HEK293 (cell line): Measurements from ENCODE around the gene S100A3.

Experiments
- CTCF ChIA-PET: fragments of 350-600 bp; formaldehyde crosslinking; extraction: SDS; loops from one replicate; lab custom pipeline; 2021; ENCODE audit warnings: antibody characterized with exemption; lab: Yijun Ruan, JAX
- POLR2A ChIA-PET: fragments of 300-600 bp; formaldehyde crosslinking; extraction: SDS; loops from one replicate; lab custom pipeline; 2020; ENCODE audit warnings: antibody characterized with exemption, inconsistent platforms; lab: Yijun Ruan, JAX
- H3K27ac ChIP-seq: fragments of 200-500 bp; sonication (Bioruptor generic); 2 replicates; pipeline ENCODE4 v1.5.1; 2014; ENCODE audit warnings: low read depth, low read length, control low read depth, inconsistent platforms; ENCODE audit errors: extremely low read depth
- H3K36me3 ChIP-seq, 2 experiments: fragments of 200-500 bp in 1 of 2; sonication (Bioruptor generic) in 1 of 2; 1 replicate in 1 of 2; 2 replicates in 1 of 2; pipeline ENCODE4 v1.5.1; 2014 to 2017; ENCODE audit warnings: inconsistent platforms in 2 of 2, low read length in 2 of 2; ENCODE audit not compliant: control insufficient read depth in 2 of 2, insufficient read depth in 1 of 2
- H3K4me1 ChIP-seq: fragments of 200-500 bp; sonication (Bioruptor generic); 2 replicates; pipeline ENCODE4 v1.5.1; 2014; ENCODE audit warnings: mild to moderate bottlenecking, low read length, inconsistent platforms; ENCODE audit not compliant: control insufficient read depth, insufficient read depth
- H3K4me3 ChIP-seq: 2 replicates; pipeline ENCODE4 v1.5.1; 2011; ENCODE audit warnings: low read depth, mild to moderate bottlenecking, control low read depth, low read length, moderate library complexity
- H3K9me3 ChIP-seq: fragments of 200-500 bp; sonication (Bioruptor generic); 2 replicates; pipeline ENCODE4 v1.5.1; 2014; ENCODE audit warnings: low read depth, low read length, inconsistent platforms; ENCODE audit not compliant: control insufficient read depth, insufficient read depth
- ATF2 ChIP-seq: fragments of 450-650 bp; formaldehyde crosslinking; IDR thresholded peaks from 2 replicates; pipeline ENCODE4 v1.5.1; 2016; ENCODE audit warnings: missing biosample characterization, missing genetic modification characterization, low read depth
- BCL11B ChIP-seq: fragments of 450-650 bp; formaldehyde crosslinking; IDR thresholded peaks from 2 replicates; pipeline ENCODE4 v1.5.1; 2016; ENCODE audit warnings: low read depth, missing biosample characterization, missing genetic modification characterization
- EGR2 ChIP-seq: fragments of 450-650 bp; formaldehyde crosslinking; IDR thresholded peaks from 2 replicates; pipeline ENCODE4 v1.5.1; 2016; ENCODE audit warnings: low read depth, missing biosample characterization, missing genetic modification characterization
- FEZF1 ChIP-seq: fragments of 450-650 bp; formaldehyde crosslinking; IDR thresholded peaks from 2 replicates; pipeline ENCODE4 v1.5.1; 2016; ENCODE audit warnings: missing biosample characterization, missing genetic modification characterization
- HOXD13 ChIP-seq: sonication (generic); formaldehyde crosslinking; IDR thresholded peaks from 2 replicates; pipeline ENCODE4 v1.8.0; 2022; ENCODE audit warnings: missing genetic modification reagents, borderline replicate concordance
- KLF1 ChIP-seq: fragments of 450-650 bp; formaldehyde crosslinking; IDR thresholded peaks from 2 replicates; pipeline ENCODE4 v1.5.1; 2016; ENCODE audit warnings: missing biosample characterization, missing genetic modification characterization
- KLF7 ChIP-seq: fragments of 450-650 bp; formaldehyde crosslinking; IDR thresholded peaks from 2 replicates; pipeline ENCODE4 v1.5.1; 2016; ENCODE audit warnings: missing biosample characterization, missing genetic modification characterization, borderline replicate concordance
- PRDM6 ChIP-seq: fragments of 450-650 bp; formaldehyde crosslinking; IDR thresholded peaks from 2 replicates; pipeline ENCODE4 v1.5.1; 2017; ENCODE audit warnings: missing biosample characterization, missing genetic modification characterization
- TRIM28 ChIP-seq: IDR thresholded peaks from 2 replicates; pipeline ENCODE4 v1.6.1; 2011; ENCODE audit warnings: low read length, control low read depth, borderline replicate concordance
- WT1 ChIP-seq: fragments of 450-650 bp; formaldehyde crosslinking; IDR thresholded peaks from 2 replicates; pipeline ENCODE4 v1.5.1; 2016; ENCODE audit warnings: missing biosample characterization, missing genetic modification characterization
- ZBTB10 ChIP-seq: fragments of 450-650 bp; formaldehyde crosslinking; IDR thresholded peaks from 2 replicates; pipeline ENCODE4 v1.5.1; 2016; ENCODE audit warnings: missing biosample characterization, missing genetic modification characterization
- ZBTB21 ChIP-seq: fragments of 450-650 bp; formaldehyde crosslinking; IDR thresholded peaks from 2 replicates; pipeline ENCODE4 v1.5.1; 2017; ENCODE audit warnings: missing biosample characterization, missing genetic modification characterization
- ZBTB26 ChIP-seq: fragments of 450-650 bp; formaldehyde crosslinking; optimal IDR thresholded peaks from 2 replicates; pipeline ENCODE3; 2016; ENCODE audit warnings: missing biosample characterization, mild to moderate bottlenecking, missing genetic modification characterization
- ZFHX2 ChIP-seq: fragments of 450-650 bp; formaldehyde crosslinking; conservative IDR thresholded peaks from 2 replicates; pipeline ENCODE4 v1.5.1; 2016; ENCODE audit warnings: missing biosample characterization, missing genetic modification characterization
- ZNF140 ChIP-seq: fragments of 450-650 bp; formaldehyde crosslinking; IDR thresholded peaks from 2 replicates; pipeline ENCODE4 v1.5.1; 2016; ENCODE audit warnings: missing biosample characterization, missing genetic modification characterization
- ZNF19 ChIP-seq: fragments of 450-650 bp; formaldehyde crosslinking; IDR thresholded peaks from 2 replicates; pipeline ENCODE4; 2016; ENCODE audit warnings: missing biosample characterization, missing genetic modification characterization, low read depth
- ZNF280C ChIP-seq: fragments of 450-650 bp; formaldehyde crosslinking; IDR thresholded peaks from 2 replicates; pipeline ENCODE4 v1.5.1; 2016; ENCODE audit warnings: missing biosample characterization, missing genetic modification characterization
- ZNF362 ChIP-seq: fragments of 450-650 bp; formaldehyde crosslinking; IDR thresholded peaks from 2 replicates; pipeline ENCODE4 v1.5.1; 2016; ENCODE audit warnings: missing biosample characterization, missing genetic modification characterization
- ZNF394 ChIP-seq: fragments of 450-650 bp; formaldehyde crosslinking; IDR thresholded peaks from 2 replicates; pipeline ENCODE4 v1.5.1; 2016; ENCODE audit warnings: missing biosample characterization, missing genetic modification characterization, mild to moderate bottlenecking, moderate library complexity, borderline replicate concordance
- ZNF76 ChIP-seq: fragments of 450-650 bp; formaldehyde crosslinking; IDR thresholded peaks from 2 replicates; pipeline ENCODE4; 2016; ENCODE audit warnings: low read depth, missing biosample characterization, missing genetic modification characterization, borderline replicate concordance

The S100A3 gene

GRCh38 chr1:153578490-153578889 lies 29.4 kb upstream of the S100A3 start:
- POLR2A ChIA-PET: interaction anchor here (0.9 kb wide), 2 partner anchors 41 to 49 kb away, joined by 3 read pairs; partner anchors contain the start of gene S100A13
- CTCF ChIA-PET: interaction anchor here (0.6 to 2.8 kb wide), 6 partner anchors 16 to 277 kb away, joined by 3 to 24 read pairs (median 4); partner anchors contain the start of genes S100A1 and S100A13

GRCh38 chr1:153577624-153578051 lies 28.6 kb upstream of the S100A3 start:
- Histone ChIP-seq H3K27ac (no peak overlapping the region), H3K4me3 (no peak overlapping the region), H3K9me3 (no peaks in the 10 kb centered on the region)
- CTCF ChIA-PET: interaction anchor here (1.1 to 2.8 kb wide), 7 partner anchors 8 to 67 kb away, joined by 3 to 24 read pairs (median 5); partner anchors contain the start of genes S100A1 and S100A13
- POLR2A ChIA-PET: interaction anchor here (0.7 to 1.7 kb wide), 7 partner anchors 10 to 70 kb away, joined by 3 to 11 read pairs (median 5); partner anchors contain the start of genes CHTOP and S100A13
- TF ChIP-seq ZFHX2 (tag by site-specific recombination) (peak; percentile 61), KLF1 (tag by site-specific recombination) (peak; percentile 99), TRIM28 (no peak), EGR2 (peak; percentile 40), BCL11B (tag by site-specific recombination) (no peak)
- TF ChIP-seq, all 188 proteins: peak for 3
- no peaks in the 10 kb centered on the region for H3K4me1 ChIP-seq
- no peaks in the 10 kb centered on the region for H3K36me3 ChIP-seq

More at GRCh38 chr1:153578490-153578889, 29.4 kb upstream of the S100A3 start:
- H3K36me3 ChIP-seq: no peaks in the 10 kb centered on the region
- no peaks in the 10 kb centered on the region for H3K4me1 ChIP-seq
- H3K27ac ChIP-seq: no peak overlapping the region
- no peaks in the 10 kb centered on the region for H3K9me3 ChIP-seq
- H3K4me3 ChIP-seq: no peak overlapping the region
- TF ChIP-seq ZNF140: no peak
- no peak for TF ChIP-seq ZNF19 (tag by site-specific recombination)
- TF ChIP-seq ZNF76: no peak
- no peak for TF ChIP-seq WT1
- no peak for TF ChIP-seq PRDM6

- H3K4me1 ChIP-seq: no peaks in the 10 kb centered on the region
- H3K36me3 ChIP-seq: no peaks in the 10 kb centered on the region
- no peaks in the 10 kb centered on the region for H3K9me3 ChIP-seq
- CTCF ChIA-PET: interaction anchor here (1.1 to 2.8 kb wide), 7 partner anchors 8 to 67 kb away, joined by 3 to 24 read pairs (median 5); partner anchors contain the start of genes S100A1 and S100A13
- POLR2A ChIA-PET: interaction anchor here (0.7 to 1.7 kb wide), 6 partner anchors 9 to 70 kb away, joined by 4 to 11 read pairs (median 6); partner anchors contain the start of genes CHTOP and S100A13
- no peak for TF ChIP-seq ZBTB26
- no peak for TF ChIP-seq ZBTB10 (tag by site-specific recombination)
- TF ChIP-seq BCL11B (tag by site-specific recombination): no peak
- no peak for TF ChIP-seq KLF7
- no peak for TF ChIP-seq ZNF280C (tag by site-specific recombination)
- no peak for TF ChIP-seq FEZF1 (tag by site-specific recombination)
- no peak for TF ChIP-seq ZNF394 (tag by site-specific recombination)
- TF ChIP-seq ZBTB21: no peak
- TF ChIP-seq HOXD13 (CRISPR knock-in tag): no peak
- no peak for TF ChIP-seq ATF2 (tag by site-specific recombination)
- no peak for TF ChIP-seq ZNF362
- H3K4me3 ChIP-seq: no peak overlapping the region
- no peak overlapping the region for H3K27ac ChIP-seq
These were observed 28.1 kb upstream of the S100A3 start for GRCh38 chr1:153577138-153577537.
